Hepatocyte (in vitro differentiated cells): ENCODE results near the gene USP11.

Experiments used
- EZH2 ChIP-seq: fragments of 200-600 bp; sonication (generic); IDR thresholded peaks from 2 replicates; pipeline ENCODE4 v1.6.1; 2016; ENCODE audit warnings: antibody characterized with exemption, mild to moderate bottlenecking, borderline replicate concordance
- EZH2phosphoT487 ChIP-seq: fragments of 200-600 bp; sonication (generic); IDR thresholded peaks from one replicate; pipeline ENCODE4 v1.6.1; 2018; ENCODE audit warnings: antibody characterized with exemption, mild to moderate bottlenecking, low read depth, moderate library complexity; ENCODE audit not compliant: unreplicated experiment, severe bottlenecking
- TF ChIP-seq, protein P1 (sequence below): fragments of 200-600 bp; sonication (generic); IDR thresholded peaks from 2 replicates; pipeline ENCODE4 v1.5.1; 2016; ENCODE audit warnings: antibody characterized with exemption, mild to moderate bottlenecking; ENCODE audit not compliant: poor library complexity

DNA sequence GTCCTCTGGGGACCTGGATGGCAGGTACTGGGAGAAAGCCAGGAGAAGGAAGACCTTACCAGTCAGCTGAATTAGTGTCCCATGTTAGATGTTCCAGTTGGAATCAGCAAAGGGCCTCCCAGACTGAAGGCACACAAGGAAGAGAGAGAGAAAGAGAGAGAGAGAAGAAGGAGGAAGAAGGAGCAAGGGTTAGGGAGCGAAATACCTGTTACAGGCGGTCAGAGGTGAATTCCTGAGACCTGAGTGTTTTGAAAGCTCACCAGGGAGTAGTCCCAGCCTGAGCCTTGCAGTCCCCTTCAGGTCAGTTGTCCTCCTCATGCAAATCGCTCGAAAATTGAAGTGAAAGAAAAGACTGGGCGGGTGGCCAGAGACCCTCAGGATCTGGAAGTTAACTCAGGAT, 60.3 kb downstream of the USP11 start:
- TF ChIP-seq EZH2 (no peak), EZH2phosphoT487 (no peak)
- TF ChIP-seq, protein P1, sequence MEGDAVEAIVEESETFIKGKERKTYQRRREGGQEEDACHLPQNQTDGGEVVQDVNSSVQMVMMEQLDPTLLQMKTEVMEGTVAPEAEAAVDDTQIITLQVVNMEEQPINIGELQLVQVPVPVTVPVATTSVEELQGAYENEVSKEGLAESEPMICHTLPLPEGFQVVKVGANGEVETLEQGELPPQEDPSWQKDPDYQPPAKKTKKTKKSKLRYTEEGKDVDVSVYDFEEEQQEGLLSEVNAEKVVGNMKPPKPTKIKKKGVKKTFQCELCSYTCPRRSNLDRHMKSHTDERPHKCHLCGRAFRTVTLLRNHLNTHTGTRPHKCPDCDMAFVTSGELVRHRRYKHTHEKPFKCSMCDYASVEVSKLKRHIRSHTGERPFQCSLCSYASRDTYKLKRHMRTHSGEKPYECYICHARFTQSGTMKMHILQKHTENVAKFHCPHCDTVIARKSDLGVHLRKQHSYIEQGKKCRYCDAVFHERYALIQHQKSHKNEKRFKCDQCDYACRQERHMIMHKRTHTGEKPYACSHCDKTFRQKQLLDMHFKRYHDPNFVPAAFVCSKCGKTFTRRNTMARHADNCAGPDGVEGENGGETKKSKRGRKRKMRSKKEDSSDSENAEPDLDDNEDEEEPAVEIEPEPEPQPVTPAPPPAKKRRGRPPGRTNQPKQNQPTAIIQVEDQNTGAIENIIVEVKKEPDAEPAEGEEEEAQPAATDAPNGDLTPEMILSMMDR, result no peak
